T-helper 9 cell (primary cell): ENCODE data around the gene KRT15.
"Not testable (repeated sequence)": the region's sequence is repeated elsewhere in the genome, so short reads cannot be mapped to it uniquely, and the experiment has no call there.

ENCODE experiments used
- DNase-seq: peaks from one replicate; pipeline ENCODE4 v3.0.0-alpha.2; 2020

Gene KRT15

GRCh38 chr17:41542786-41543185 is 24.1 kb upstream of the KRT15 start:
- not testable (repeated sequence) for DNase-seq

- DNase-seq, result no peak
Measured at GRCh38 chr17:41542357-41542756, 23.7 kb upstream of the KRT15 start.

GRCh38 chr17:41540921-41541625 is 22.4 kb upstream of the KRT15 start:
- DNase-seq, result no peak

- no peak for DNase-seq
Measured at GRCh38 chr17:41539979-41540701, 21.4 kb upstream of the KRT15 start.

- DNase-seq, result no peak
Measured at GRCh38 chr17:41539071-41539492, 20.4 kb upstream of the KRT15 start.

- DNase-seq, result no peak
Measured at GRCh38 chr17:41538565-41538991, 19.9 kb upstream of the KRT15 start.

GRCh38 chr17:41537990-41538389 is 19.3 kb upstream of the KRT15 start:
- DNase-seq, result no peak

GRCh38 chr17:41537614-41537954 is 18.9 kb upstream of the KRT15 start:
- DNase-seq, result no peak

- no peak for DNase-seq
Measured at GRCh38 chr17:41536741-41537613, 18.3 kb upstream of the KRT15 start.

- DNase-seq, result no peak
Measured at GRCh38 chr17:41535764-41536481, 17.2 kb upstream of the KRT15 start.

- DNase-seq, result no peak
Measured at GRCh38 chr17:41534899-41535546, 16.3 kb upstream of the KRT15 start.

- no peak for DNase-seq
Measured at GRCh38 chr17:41533613-41534012, 14.9 kb upstream of the KRT15 start.

GRCh38 chr17:41532947-41533570 is 14.4 kb upstream of the KRT15 start:
- DNase-seq, result no peak

GRCh38 chr17:41531993-41532392 is 13.3 kb upstream of the KRT15 start:
- DNase-seq, result no peak

- DNase-seq, result no peak
Measured at GRCh38 chr17:41530062-41531048, 11.7 kb upstream of the KRT15 start.

GRCh38 chr17:41529491-41529915 is 10.8 kb upstream of the KRT15 start:
- DNase-seq, result no peak

GRCh38 chr17:41528959-41529353 is 10.3 kb upstream of the KRT15 start:
- DNase-seq, result no peak

- no peak for DNase-seq
Measured at GRCh38 chr17:41527063-41528023, 8.7 kb upstream of the KRT15 start.

GRCh38 chr17:41524261-41524660 is 5.6 kb upstream of the KRT15 start:
- DNase-seq, result no peak
